Neural crest cell (in vitro differentiated cells): ENCODE measurements around the gene KLHL15. TPM values are rescaled to one million over a fixed set of nuclear protein-coding genes. Genes with fewer than 3 reads are reported as not detected.
A peak's percentile ranks its signal among the peaks of the same experiment; 100 is the strongest.

Experiments used
- DNase-seq: peaks from one replicate; pipeline ENCODE4 v3.0.0; 2021; ENCODE audit warnings: low read depth, mixed read lengths, low spot score
- H3K27ac Mint-ChIP-seq: one replicate; pipeline ENCODE4 v1.8.0; 2021; ENCODE audit warnings: mild to moderate bottlenecking, mixed read lengths; ENCODE audit not compliant: unreplicated experiment
- H3K27me3 Mint-ChIP-seq: 2 replicates; pipeline ENCODE4 v1.8.0; 2021; ENCODE audit warnings: low read depth, mild to moderate bottlenecking, mixed read lengths
- H3K36me3 Mint-ChIP-seq: 2 replicates; pipeline ENCODE4 v1.8.0; 2021; ENCODE audit warnings: low read depth, mild to moderate bottlenecking, mixed read lengths
- H3K4me1 Mint-ChIP-seq: 2 replicates; pipeline ENCODE4 v1.8.0; 2021; ENCODE audit warnings: mixed read lengths
- H3K4me3 Mint-ChIP-seq: one replicate; pipeline ENCODE4 v1.8.0; 2021; ENCODE audit warnings: mild to moderate bottlenecking, mixed read lengths
- H3K9me3 Mint-ChIP-seq: 2 replicates; pipeline ENCODE4 v1.8.0; 2021; ENCODE audit warnings: mixed read lengths
- total RNA-seq: library from RNA; stranded (reverse); gene quantifications from 2 replicates; pipeline ENCODE4 v1.2.1, GENCODE V29; 2021
- TF ChIP-seq, protein P1 (sequence below): fragments of 200-600 bp; sonication (generic); conservative IDR thresholded peaks from 2 replicates; pipeline ENCODE4 v1.5.0; 2021; ENCODE audit warnings: antibody characterized with exemption, mild to moderate bottlenecking

The KLHL15 gene
- total RNA-seq, 1 donor from 2014 or later: 16.5 TPM

GRCh38 chrX:23959781-23960180 lies 67.2 kb downstream of the KLHL15 start:
- H3K27ac Mint-ChIP-seq: no peak overlapping the region
- H3K36me3 Mint-ChIP-seq: no peaks in the 10 kb centered on the region

GRCh38 chrX:23954396-23954795 lies 72.6 kb downstream of the KLHL15 start:
- Mint-ChIP-seq H3K27ac (no peak overlapping the region), H3K9me3 (no peaks in the 10 kb centered on the region), H3K4me1 (peaks cover 16% of the 10 kb centered on the region), H3K27me3 (no peaks in the 10 kb centered on the region), H3K4me3 (no peak overlapping the region), H3K36me3 (no peaks in the 10 kb centered on the region)
- DNase-seq: no peak
- TF ChIP-seq, protein P1, sequence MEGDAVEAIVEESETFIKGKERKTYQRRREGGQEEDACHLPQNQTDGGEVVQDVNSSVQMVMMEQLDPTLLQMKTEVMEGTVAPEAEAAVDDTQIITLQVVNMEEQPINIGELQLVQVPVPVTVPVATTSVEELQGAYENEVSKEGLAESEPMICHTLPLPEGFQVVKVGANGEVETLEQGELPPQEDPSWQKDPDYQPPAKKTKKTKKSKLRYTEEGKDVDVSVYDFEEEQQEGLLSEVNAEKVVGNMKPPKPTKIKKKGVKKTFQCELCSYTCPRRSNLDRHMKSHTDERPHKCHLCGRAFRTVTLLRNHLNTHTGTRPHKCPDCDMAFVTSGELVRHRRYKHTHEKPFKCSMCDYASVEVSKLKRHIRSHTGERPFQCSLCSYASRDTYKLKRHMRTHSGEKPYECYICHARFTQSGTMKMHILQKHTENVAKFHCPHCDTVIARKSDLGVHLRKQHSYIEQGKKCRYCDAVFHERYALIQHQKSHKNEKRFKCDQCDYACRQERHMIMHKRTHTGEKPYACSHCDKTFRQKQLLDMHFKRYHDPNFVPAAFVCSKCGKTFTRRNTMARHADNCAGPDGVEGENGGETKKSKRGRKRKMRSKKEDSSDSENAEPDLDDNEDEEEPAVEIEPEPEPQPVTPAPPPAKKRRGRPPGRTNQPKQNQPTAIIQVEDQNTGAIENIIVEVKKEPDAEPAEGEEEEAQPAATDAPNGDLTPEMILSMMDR: no peak

More at GRCh38 chrX:23959781-23960180, 67.2 kb downstream of the KLHL15 start:
- no peak for DNase-seq
- H3K9me3 Mint-ChIP-seq: no peaks in the 10 kb centered on the region
- TF ChIP-seq, protein P1: no peak
- no peak overlapping the region for H3K4me3 Mint-ChIP-seq
- H3K4me1 Mint-ChIP-seq: no peaks in the 10 kb centered on the region
- no peaks in the 10 kb centered on the region for H3K27me3 Mint-ChIP-seq

- Mint-ChIP-seq H3K27me3 (no peaks in the 10 kb centered on the region), H3K4me1 (peaks cover 16% of the 10 kb centered on the region), H3K36me3 (no peaks in the 10 kb centered on the region), H3K9me3 (no peaks in the 10 kb centered on the region), H3K27ac (no peak overlapping the region), H3K4me3 (no peak overlapping the region)
- DNase-seq: no peak
- TF ChIP-seq, protein P1: peak; percentile 33
These were observed 73.1 kb downstream of the KLHL15 start for GRCh38 chrX:23953908-23954269.

DNA sequence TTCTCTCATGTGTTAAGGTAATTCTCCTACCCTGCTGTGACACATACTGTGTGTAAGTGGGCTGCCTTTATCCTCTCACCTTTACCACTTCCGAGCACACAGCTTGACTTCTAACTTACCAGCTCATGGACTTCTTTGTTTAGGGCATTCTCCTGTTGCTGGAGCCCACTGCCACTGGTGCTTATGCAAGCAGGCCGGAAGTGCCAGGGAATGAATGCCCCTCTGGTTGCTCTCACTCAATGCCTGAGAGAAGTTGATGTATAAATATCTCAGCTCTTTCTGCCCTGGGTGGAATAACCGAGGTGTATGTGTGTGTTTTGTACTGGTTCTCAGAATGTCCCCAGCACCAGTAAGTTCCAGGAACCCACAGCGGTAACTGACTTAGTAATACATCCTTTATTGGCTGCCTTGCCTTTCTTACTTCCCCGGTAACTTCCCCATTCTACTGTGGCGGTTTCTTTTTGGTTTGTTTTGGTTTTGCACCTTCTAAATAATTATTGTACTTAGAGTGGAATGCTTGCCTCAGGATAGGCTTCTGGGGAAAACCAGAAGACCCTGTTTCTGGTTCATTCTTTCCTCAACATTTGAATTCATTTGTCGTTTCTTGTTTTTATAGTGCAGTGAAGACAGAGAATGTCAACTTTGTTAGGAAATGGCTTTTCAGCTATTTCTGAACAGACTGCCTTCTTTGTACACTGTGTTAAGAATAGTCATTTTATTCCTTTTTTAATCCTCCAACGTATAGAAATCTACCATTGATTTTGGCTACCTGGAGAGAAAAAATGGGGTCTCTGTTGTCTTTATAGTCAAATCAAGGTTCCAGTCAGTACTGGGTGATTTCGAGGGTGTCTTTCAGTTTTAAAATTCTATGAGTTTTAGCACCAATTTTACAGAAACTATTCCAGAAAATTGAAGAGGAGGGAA lies 73.7 kb downstream of the KLHL15 start:
- Mint-ChIP-seq H3K4me1 (peaks cover 16% of the 10 kb centered on the region), H3K36me3 (no peaks in the 10 kb centered on the region), H3K9me3 (no peaks in the 10 kb centered on the region), H3K4me3 (no peak overlapping the region), H3K27me3 (no peaks in the 10 kb centered on the region), H3K27ac (peak overlapping the region; percentile 76)
- TF ChIP-seq, protein P1: no peak
- no peak for DNase-seq

- no peaks in the 10 kb centered on the region for H3K36me3 Mint-ChIP-seq
- peaks cover 16% of the 10 kb centered on the region for H3K4me1 Mint-ChIP-seq
- no peaks in the 10 kb centered on the region for H3K9me3 Mint-ChIP-seq
These were observed 74.6 kb downstream of the KLHL15 start for GRCh38 chrX:23952391-23952790.

More at GRCh38 chrX:23952391-23952790, 74.6 kb downstream of the KLHL15 start:
- TF ChIP-seq, protein P1: no peak
- Mint-ChIP-seq H3K4me3 (no peak overlapping the region), H3K27ac (no peak overlapping the region), H3K27me3 (no peaks in the 10 kb centered on the region)
- DNase-seq: no peak
